Bronchial epithelial cell (primary cell): Measurements from ENCODE around the gene NENF. TPM values are rescaled to one million over a fixed set of nuclear protein-coding genes. Genes with fewer than 3 reads are reported as not detected.
A peak's percentile ranks its signal among the peaks of the same experiment; 100 is the strongest.

Experiments used
- DNase-seq: peaks from one replicate; pipeline ENCODE4 v3.0.0-alpha.2; 2010; ENCODE audit warnings: low read depth
- FAIRE-seq: peaks from 2 replicates; lab custom pipeline; 2011; peaks lifted over from hg19 to GRCh38; lab: Jason Lieb, UNC
- H3K27me3 ChIP-seq: 2 replicates; pipeline ENCODE4 v1.5.1; 2011; ENCODE audit warnings: low read length; ENCODE audit not compliant: control insufficient read depth, insufficient read depth
- H3K36me3 ChIP-seq: 2 replicates; pipeline ENCODE4 v1.5.1; 2011; ENCODE audit warnings: low read length; ENCODE audit not compliant: control insufficient read depth, insufficient read depth
- H3K4me3 ChIP-seq: 2 replicates; pipeline ENCODE4 v1.5.1; 2011; ENCODE audit warnings: mild to moderate bottlenecking, low read depth, low read length, control low read depth
- total RNA-seq: library from RNA; depleted of rRNA; stranded (reverse); fragments of >200 nt; gene quantifications from 2 replicates; pipeline ENCODE4 v1.2.1, GENCODE V29; 2014
- TF ChIP-seq, protein P1 (sequence below): IDR thresholded peaks from 2 replicates; pipeline ENCODE4 v1.5.1; 2011; ENCODE audit warnings: mild to moderate bottlenecking, moderate library complexity, low read length, control low read depth, inconsistent platforms; ENCODE audit not compliant: insufficient read depth, severe bottlenecking

The NENF gene
- total RNA-seq, 1 donor from 2014 or later = 50.5 TPM

DNA sequence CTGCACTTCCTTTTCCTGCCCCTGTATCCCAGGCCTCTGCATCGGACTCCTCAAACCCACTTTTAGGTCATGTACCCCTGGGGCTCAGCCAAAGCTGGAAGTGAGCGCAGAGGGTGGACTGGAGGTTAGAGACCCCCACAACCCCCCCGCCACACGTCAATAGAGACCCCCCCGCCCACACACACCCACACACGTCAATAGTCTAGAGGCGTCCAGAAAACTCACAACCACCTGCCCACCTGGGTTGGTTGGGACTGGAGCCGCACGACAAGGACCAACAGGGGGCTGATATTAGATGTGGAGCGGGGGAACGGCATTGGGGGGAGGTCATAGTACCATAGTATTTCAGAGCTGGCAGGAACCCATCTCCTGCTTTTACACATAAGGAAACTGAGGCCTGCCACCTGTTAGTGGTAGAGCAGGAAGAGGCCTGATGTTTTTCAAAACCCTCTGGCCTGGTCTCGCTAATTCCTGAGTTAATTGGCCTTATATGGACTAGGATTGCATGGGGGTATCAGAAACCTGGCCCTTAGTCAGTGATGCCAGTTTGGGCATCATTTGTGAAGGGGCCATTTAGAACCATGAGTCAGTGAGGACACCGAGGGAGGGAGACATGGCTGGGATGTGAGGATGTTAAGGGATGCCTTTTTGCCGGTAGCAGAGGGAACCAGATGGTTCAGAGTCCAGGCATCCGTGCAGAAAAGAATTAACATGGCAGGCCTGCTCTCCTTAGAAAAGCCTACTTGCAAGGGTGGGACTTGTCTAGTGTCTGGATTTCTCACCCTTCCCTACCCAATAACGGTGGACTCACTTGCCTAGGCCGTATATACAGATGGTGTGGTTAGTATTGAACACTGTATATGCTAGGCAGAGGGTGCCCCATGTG lies 1.1 kb downstream of the NENF start:
- FAIRE-seq (no peak), DNase-seq (no peak)
- no peaks in the 10 kb centered on the region for H3K27me3 ChIP-seq
- H3K4me3 ChIP-seq = peak overlapping the region; percentile 56
- no peaks in the 10 kb centered on the region for H3K36me3 ChIP-seq
- TF ChIP-seq, protein P1, sequence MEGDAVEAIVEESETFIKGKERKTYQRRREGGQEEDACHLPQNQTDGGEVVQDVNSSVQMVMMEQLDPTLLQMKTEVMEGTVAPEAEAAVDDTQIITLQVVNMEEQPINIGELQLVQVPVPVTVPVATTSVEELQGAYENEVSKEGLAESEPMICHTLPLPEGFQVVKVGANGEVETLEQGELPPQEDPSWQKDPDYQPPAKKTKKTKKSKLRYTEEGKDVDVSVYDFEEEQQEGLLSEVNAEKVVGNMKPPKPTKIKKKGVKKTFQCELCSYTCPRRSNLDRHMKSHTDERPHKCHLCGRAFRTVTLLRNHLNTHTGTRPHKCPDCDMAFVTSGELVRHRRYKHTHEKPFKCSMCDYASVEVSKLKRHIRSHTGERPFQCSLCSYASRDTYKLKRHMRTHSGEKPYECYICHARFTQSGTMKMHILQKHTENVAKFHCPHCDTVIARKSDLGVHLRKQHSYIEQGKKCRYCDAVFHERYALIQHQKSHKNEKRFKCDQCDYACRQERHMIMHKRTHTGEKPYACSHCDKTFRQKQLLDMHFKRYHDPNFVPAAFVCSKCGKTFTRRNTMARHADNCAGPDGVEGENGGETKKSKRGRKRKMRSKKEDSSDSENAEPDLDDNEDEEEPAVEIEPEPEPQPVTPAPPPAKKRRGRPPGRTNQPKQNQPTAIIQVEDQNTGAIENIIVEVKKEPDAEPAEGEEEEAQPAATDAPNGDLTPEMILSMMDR = no peak

DNA sequence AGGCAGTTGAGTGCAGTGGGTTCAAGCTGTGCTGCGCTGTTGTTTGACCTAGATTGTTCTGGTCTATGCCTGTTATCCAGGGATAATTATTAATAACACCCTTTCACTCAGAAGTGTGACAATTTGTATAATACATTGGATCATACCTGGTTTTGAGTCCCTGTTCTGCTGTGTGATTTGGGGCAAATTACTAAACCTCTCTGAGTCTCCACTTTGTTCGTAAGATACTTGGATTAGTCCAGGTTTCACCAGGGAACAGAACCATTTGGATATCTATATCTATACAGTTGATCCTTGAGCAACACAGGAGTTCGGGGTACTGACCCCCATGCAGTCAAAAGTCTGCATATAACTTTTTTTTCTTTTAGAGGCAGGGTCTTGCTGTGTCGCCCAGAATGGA lies 2.3 kb downstream of the NENF start:
- DNase-seq = no peak
- no peak for FAIRE-seq
- Histone ChIP-seq H3K27me3 (no peaks in the 10 kb centered on the region), H3K36me3 (no peaks in the 10 kb centered on the region), H3K4me3 (no peak overlapping the region)
- TF ChIP-seq, protein P1 = no peak

DNA sequence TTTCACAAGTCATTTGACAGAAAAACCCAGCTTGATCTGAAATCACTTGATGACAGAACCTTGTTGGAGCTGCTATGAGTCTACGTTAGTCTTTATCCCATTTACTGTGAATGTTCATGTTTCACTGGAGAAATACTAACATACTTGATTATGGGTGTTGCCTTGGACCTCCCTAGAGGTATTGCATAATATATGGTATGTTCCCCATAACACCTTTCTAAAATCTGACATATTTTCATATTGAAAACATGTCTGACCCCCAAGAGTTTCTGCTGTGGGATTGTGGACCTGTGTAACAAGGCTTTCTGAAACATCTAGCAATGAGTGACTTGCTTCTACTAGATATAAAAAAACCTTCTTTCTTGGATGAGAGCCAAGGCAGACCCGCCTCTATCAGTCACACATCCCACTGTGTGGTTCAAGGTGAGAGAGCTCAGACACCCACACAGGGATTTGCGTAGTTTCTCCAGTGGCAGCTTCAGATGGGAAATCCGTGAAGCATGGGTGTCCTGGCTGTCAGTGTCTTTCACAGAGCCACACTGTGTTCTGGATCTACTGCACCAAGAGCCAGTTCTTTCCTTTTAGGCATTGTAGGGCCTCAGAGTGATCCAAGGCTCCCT lies 4.6 kb downstream of the NENF start:
- peak; percentile 15 for DNase-seq
- FAIRE-seq = no peak

DNA sequence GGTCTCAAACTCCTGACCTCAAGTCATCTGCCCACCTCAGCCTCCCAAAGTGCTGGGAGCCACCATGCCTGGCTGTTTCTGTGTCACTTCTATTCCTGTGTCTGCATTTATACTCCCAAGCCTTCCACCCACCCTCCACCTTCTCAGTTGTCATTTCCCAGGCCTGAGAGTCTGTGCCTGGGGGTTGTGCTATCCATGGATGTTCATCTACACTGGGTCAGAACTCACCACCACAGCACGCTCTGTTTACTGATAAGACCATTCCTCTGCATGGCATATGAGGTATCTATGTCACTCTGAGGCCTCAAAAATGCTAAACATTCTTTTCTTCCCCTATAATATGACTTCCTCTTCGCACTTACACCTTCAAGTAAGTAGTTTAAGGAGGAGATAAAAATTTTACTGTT lies 6.1 kb downstream of the NENF start:
- H3K4me3 ChIP-seq = no peak overlapping the region
- TF ChIP-seq, protein P1 = no peak
- no peaks in the 10 kb centered on the region for H3K36me3 ChIP-seq
- no peak for DNase-seq
- H3K27me3 ChIP-seq = no peaks in the 10 kb centered on the region
- no peak for FAIRE-seq

More for the DNA sequence above, 4.6 kb downstream of the NENF start:
- Histone ChIP-seq H3K36me3 (no peaks in the 10 kb centered on the region), H3K27me3 (no peaks in the 10 kb centered on the region), H3K4me3 (no peak overlapping the region)
- TF ChIP-seq, protein P1 = no peak

DNA sequence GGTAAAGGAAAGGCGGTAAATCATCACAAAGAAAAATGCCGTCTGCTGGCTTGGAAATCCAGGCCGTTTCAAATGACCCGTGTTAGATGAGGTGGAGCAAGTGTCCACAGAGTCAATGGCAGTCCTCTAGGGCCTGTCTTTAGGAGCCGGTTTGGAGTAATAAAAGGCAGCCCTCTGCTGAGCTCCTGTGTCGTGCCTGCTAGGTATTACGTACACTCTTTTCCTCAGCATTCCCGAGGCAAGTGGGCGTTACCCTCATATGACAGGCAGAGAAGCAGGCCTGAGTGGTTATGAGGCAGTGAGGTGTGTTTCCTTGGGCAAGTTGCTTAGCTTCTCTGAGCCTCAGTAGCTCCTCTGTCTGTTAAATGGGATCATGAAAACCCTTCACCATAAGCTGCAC lies 7.7 kb downstream of the NENF start:
- Histone ChIP-seq H3K27me3 (no peaks in the 10 kb centered on the region), H3K36me3 (peaks cover 4% of the 10 kb centered on the region), H3K4me3 (no peak overlapping the region)
- FAIRE-seq (no peak), DNase-seq (no peak)
- TF ChIP-seq, protein P1 = no peak
